Hippocampal formation (tissue), 2 donors: ENCODE data around the gene METTL25.
"Not testable (repeated sequence)": the region's sequence is repeated elsewhere in the genome, so short reads cannot be mapped to it uniquely, and the experiment has no call there.

ENCODE experiments used
- DNase-seq, 2 donors: peaks; one replicate each; lab custom pipeline; 2025; lab: John Stamatoyannopoulos, UW

Gene METTL25

GRCh38 chr12:82358200-82359114 is at the start of gene METTL25, which contains the start of gene CCDC59:
METTL25 (plus strand) TSS chr12:82358529; CDS start chr12:82358566, 37 bp downstream.
CCDC59 (minus strand) TSS chr12:82358387; CDS start chr12:82358376, 11 bp downstream.
- peak; percentile 98 for DNase-seq

- DNase-seq, result no peak
Observed at GRCh38 chr12:82314406-82314892, 43.9 kb upstream of the METTL25 start.

GRCh38 chr12:82319276-82319675 is 39.1 kb upstream of the METTL25 start:
- no peak for DNase-seq

GRCh38 chr12:82325540-82326336 is 32.6 kb upstream of the METTL25 start:
- DNase-seq, result no peak

- peak in 1 of 2 donors; percentile 64 for DNase-seq
Observed at GRCh38 chr12:82326905-82327503, 31.3 kb upstream of the METTL25 start.

GRCh38 chr12:82327861-82328260 is 30.5 kb upstream of the METTL25 start:
- no peak for DNase-seq

GRCh38 chr12:82329508-82329907 is 28.8 kb upstream of the METTL25 start:
- no peak for DNase-seq

- DNase-seq, result no peak
Observed at GRCh38 chr12:82350161-82350560, 8.2 kb upstream of the METTL25 start.

GRCh38 chr12:82351390-82351789 is 6.9 kb upstream of the METTL25 start:
- no peak for DNase-seq

GRCh38 chr12:82357340-82357739 is 989 bp upstream of the METTL25 start:
- no peak for DNase-seq

- no peak for DNase-seq
Observed at GRCh38 chr12:82357845-82358199, 507 bp upstream of the METTL25 start.

- DNase-seq, result peak in 1 of 2 donors; percentile 1
Observed at GRCh38 chr12:82359115-82359478, 768 bp downstream of the METTL25 start.

GRCh38 chr12:82360834-82361233 is 2.5 kb downstream of the METTL25 start:
- DNase-seq, result not testable (repeated sequence)

GRCh38 chr12:82361461-82361915 is 3.2 kb downstream of the METTL25 start:
- no peak for DNase-seq

GRCh38 chr12:82363990-82364389 is 5.7 kb downstream of the METTL25 start:
- no peak for DNase-seq

GRCh38 chr12:82366197-82366596 is 7.9 kb downstream of the METTL25 start:
- no peak for DNase-seq

- no peak for DNase-seq
Observed at GRCh38 chr12:82375201-82375600, 16.9 kb downstream of the METTL25 start.

- DNase-seq, result no peak
Observed at GRCh38 chr12:82378997-82379396, 20.7 kb downstream of the METTL25 start.

- DNase-seq, result peak in 1 of 2 donors; percentile 39
Observed at GRCh38 chr12:82383930-82384552, 25.7 kb downstream of the METTL25 start.

- DNase-seq, result no peak
Observed at GRCh38 chr12:82398879-82399278, 40.5 kb downstream of the METTL25 start.

- no peak for DNase-seq
Observed at GRCh38 chr12:82400819-82401218, 42.5 kb downstream of the METTL25 start.

GRCh38 chr12:82406651-82407050 is 48.3 kb downstream of the METTL25 start:
- no peak for DNase-seq
